GM21390 (cell line): ENCODE measurements around the gene ACAP1.
"Not testable (repeated sequence)": the region's sequence is repeated elsewhere in the genome, so short reads cannot be mapped to it uniquely, and the experiment has no call there.

Experiments
- ATAC-seq: cut with Tn5 transposase; IDR thresholded peaks from one replicate; pipeline ENCODE4 v1.9.1; 2021; ENCODE audit not compliant: unreplicated experiment

The ACAP1 gene

GRCh38 chr17:7328009-7328408 lies 8.3 kb upstream of the ACAP1 start:
- no peak for ATAC-seq

GRCh38 chr17:7328840-7329373 lies 7.4 kb upstream of the ACAP1 start, which contains the start of gene NEURL4:
TSS of gene NEURL4 (minus strand) at chr17:7329335. CDS start at chr17:7329312, 23 bp downstream.
- ATAC-seq = no peak

GRCh38 chr17:7329374-7329996 lies 6.8 kb upstream of the ACAP1 start:
- ATAC-seq = peak; percentile 54

- peak; percentile 39 for ATAC-seq
Observed at GRCh38 chr17:7329997-7330637, 6.2 kb upstream of the ACAP1 start.

- no peak for ATAC-seq
Observed at GRCh38 chr17:7330638-7331015, 5.7 kb upstream of the ACAP1 start.

- no peak for ATAC-seq
Observed at GRCh38 chr17:7332111-7332510, 4.2 kb upstream of the ACAP1 start.

- ATAC-seq = not testable (repeated sequence)
Observed at GRCh38 chr17:7332600-7333069, 3.7 kb upstream of the ACAP1 start.

GRCh38 chr17:7334938-7335538 lies 1.3 kb upstream of the ACAP1 start:
- no peak for ATAC-seq

GRCh38 chr17:7335765-7336164 lies 564 bp upstream of the ACAP1 start:
- ATAC-seq = not testable (repeated sequence)

GRCh38 chr17:7337600-7337999 lies 1.3 kb downstream of the ACAP1 start:
- ATAC-seq = not testable (repeated sequence)

GRCh38 chr17:7340179-7340578 lies 3.9 kb downstream of the ACAP1 start:
- no peak for ATAC-seq

GRCh38 chr17:7341842-7342241 lies 5.5 kb downstream of the ACAP1 start:
- no peak for ATAC-seq

GRCh38 chr17:7343250-7343649 lies 6.9 kb downstream of the ACAP1 start:
- ATAC-seq = no peak

GRCh38 chr17:7346761-7347614 lies 10.7 kb downstream of the ACAP1 start:
- no peak for ATAC-seq

- ATAC-seq = no peak
Observed at GRCh38 chr17:7347630-7348477, 11.5 kb downstream of the ACAP1 start.

GRCh38 chr17:7348478-7349242 lies 12.3 kb downstream of the ACAP1 start:
- ATAC-seq = no peak

- peak; percentile 70 for ATAC-seq
Observed at GRCh38 chr17:7351665-7352502, 15.6 kb downstream of the ACAP1 start, which contains the start of gene KCTD11. TSS of gene KCTD11 (plus strand) at chr17:7352162.

GRCh38 chr17:7352503-7352889 lies 16.2 kb downstream of the ACAP1 start:
- ATAC-seq = no peak
